DOHH2 (cell line): ENCODE results near the gene ADI1.

Experiments
- CTCF ChIP-seq: fragments of 200-600 bp; sonication (generic); IDR thresholded peaks from one replicate; pipeline ENCODE4 v1.5.1; 2014; ENCODE audit warnings: antibody characterized with exemption, mild to moderate bottlenecking, low read depth, low read length; ENCODE audit not compliant: poor library complexity, severe bottlenecking
- EZH2phosphoT487 ChIP-seq: fragments of 200-600 bp; sonication (generic); IDR thresholded peaks from 2 replicates; pipeline ENCODE4 v1.6.1; 2017; ENCODE audit warnings: borderline replicate concordance, mild to moderate bottlenecking, antibody characterized with exemption, low read length, moderate library complexity, mixed read lengths

- TF ChIP-seq CTCF (no peak), EZH2phosphoT487 (no peak)
Measured at GRCh38 chr2:3451926-3452671, 67.2 kb downstream of the ADI1 start.
